Stimulated activated CD8-positive, alpha-beta memory T cell treated with anti-CD3 and anti-CD28 coated beads, Interleukin-15, amount 100 ng/mL, for 4 hours (primary cell): ENCODE results near the gene CACNA2D3.

Source experiments
- DNase-seq, 2 donors: peaks; one replicate each; pipeline ENCODE4 v3.0.0-alpha.2; 2020; ENCODE audit warnings: low read depth in 2 of 2

CACNA2D3 gene

DNA sequence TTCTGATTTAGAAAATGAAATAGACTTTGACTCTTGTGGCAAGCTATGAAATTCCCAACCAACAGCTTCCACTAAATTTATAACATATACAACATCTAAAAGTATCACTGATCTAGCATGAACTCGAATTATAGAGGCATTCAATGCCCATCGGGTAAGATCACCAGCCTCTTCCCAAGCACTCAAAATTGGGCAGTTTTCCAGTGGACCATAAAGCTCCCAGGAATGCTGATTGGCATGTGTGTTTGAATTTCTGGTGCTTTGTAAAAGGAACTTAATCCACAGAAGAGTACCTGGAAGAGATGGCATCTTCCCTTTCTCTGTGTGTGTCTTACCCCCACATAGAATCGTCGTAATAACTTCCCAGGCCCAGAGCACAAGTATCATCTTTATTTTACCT, 795.5 kb downstream of the CACNA2D3 start:
- no peak for DNase-seq

DNA sequence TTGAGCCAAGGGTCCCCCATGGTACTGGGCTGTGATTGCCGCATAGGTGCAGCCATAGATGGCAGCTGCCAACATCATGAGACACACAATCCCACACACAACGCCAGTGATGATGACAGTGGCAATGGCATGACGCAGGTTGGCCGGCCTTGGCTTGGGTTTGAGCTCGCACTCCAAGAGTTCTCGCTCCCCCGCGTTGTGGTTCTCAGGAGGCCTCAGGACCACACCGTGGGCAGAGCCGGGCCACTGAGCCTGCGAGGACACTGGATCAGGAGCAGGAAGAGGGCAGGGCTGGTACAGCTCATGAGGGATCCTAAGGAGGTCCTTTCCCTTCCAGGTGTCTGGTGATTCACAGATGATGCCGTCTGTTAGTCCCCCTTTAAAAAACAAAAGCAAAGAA, 796.2 kb downstream of the CACNA2D3 start:
- DNase-seq, result no peak

DNA sequence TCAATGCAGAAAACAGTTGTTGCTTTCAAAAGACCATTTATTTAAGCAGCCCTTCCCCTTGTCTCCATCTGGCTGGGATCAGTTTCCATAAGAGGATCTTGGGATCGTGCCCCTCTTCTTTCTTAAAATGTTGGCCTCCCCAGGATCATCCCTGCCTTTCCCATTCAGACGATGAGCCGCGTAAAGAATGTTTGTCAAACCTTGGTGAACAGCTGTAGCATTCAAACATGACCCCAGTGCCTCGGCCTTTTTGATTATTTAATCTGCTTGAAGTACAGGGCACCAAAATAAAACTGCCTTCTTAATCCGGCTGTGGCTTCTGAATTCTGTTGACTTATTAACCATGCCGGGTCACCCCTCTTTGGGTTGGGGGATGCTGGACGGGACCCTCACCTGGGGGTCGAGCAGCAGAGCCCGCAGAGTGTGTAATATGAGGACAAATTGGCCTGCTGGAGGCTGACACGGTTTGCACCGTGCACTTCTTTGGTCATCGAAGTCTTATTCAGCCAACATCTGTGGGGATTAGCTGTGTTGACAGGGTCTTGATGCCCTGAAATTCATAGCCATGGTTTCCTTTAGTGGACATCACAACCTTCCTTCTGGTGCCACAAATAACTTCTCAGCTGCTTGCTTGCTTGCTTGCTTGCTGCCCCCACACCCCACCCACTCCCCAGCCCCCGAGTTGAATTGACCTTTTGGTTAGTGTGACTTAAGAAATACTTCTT, 805.9 kb downstream of the CACNA2D3 start, which contains the start of gene LRTM1:
Gene LRTM1 (minus strand): TSS at position 14 of the 725 bp plus-strand sequence. CDS start 148 bp downstream, outside the sequence.
- DNase-seq, result no peak

DNA sequence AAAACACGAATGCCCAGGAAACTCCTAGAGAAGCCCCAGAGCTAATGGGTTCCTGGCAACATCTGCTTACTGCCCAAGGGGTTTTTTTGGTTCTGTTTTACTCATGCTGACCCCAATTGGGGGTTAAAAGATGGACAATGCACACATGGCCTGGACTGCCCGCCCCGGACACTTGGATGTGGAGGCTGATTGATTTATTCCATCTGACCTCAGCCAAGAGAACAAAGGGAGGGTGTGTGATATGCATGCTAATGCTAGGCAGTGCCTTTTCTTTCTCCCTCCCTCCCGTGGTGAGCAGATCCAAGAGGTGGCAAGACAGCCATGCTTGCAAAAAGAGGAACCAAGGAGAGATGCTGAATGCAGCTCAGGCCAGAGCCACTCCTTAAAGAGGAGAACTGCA, 808.8 kb downstream of the CACNA2D3 start:
- DNase-seq, result no peak

DNA sequence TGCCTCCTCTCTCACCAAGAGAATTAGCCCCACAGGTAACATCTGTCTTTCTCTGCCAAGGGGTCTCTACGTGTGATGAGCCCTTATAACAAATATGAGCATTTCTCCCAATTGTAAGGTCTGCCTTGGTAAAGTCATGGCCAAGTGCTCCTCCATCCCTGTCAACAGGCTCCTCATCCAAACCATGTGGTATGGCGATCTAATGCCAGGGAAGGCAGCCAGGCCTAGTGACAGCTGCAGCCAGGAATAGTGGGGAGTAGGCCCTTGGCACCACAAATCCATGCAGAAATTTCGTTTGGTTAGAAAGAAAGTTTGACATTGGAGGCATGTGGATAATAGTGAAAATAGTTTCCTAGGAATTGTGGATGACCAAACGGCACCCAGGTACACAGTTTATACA, 810.3 kb downstream of the CACNA2D3 start:
- DNase-seq, result no peak

DNA sequence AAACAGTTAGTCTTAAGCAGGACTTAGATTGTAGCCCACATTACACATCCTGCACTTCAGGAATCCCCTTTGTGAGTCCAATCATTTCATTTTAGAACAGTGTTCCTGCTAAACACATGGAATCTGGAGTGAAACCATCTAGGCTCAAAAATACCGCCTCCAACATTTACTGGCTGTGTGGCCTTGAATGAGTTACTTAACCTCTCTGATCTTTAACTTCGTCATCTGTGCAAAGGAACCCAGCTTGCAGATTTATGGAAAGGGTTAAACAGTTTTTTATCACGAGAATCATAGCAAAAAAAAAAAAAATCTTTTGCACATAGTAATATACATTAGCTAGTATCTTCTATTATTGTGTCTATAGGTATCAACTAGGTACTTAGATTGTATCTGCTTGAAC, 813.5 kb downstream of the CACNA2D3 start:
- DNase-seq, result no peak

DNA sequence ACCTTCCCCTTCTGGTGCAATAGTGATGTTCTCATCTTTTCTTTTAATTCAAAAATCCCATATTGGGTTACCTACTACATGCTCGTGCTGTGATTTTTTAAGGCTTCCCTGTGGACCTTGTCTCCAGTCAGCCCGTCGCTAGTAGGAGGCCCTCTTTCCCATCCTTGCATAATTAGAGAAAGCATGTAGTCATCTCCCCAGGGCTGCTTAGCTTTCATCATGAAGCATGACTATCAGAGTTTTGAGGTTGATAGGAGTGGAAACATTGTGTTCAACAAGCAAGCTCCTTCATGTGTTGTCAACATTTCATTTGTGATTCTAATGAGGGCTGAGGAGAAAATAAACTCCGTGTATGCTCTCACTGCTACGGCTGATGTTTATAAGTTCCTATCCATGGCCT, 814.2 kb downstream of the CACNA2D3 start:
- DNase-seq, result no peak

DNA sequence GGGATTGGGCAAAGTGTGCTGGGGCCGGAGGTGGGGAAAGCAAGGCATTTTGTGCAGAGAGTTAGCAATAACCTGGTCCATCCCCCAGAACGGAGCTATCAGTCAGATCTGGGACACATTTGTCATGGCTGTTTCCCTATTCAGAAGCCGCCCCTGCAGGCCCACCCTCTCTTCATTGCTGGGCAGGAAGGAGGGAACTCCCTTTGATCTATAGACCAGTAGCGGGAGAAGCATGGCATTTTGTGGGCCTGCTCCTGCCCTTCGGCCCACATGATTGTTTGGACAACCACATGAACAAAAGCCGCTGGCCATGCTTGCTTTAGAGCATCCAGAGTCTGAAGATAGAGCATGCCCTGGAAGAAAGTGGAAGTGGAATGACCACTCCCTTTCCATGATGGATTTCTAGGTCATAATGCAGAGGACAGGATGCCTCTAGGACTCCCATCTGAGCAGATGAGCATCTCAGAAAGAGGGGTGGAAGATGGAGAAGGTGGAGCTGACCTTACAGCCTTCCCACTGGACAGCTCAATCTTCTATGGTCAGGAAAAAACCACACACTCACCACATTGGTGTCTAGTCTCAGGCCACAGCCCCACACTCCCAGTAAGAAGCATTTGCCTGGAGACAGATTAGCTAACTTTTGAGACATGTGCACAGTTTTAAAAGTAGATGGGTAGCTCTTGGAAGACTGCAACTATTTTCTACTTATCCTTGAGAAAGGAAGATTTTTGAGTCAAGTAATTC, 817.4 kb downstream of the CACNA2D3 start:
- no peak for DNase-seq

DNA sequence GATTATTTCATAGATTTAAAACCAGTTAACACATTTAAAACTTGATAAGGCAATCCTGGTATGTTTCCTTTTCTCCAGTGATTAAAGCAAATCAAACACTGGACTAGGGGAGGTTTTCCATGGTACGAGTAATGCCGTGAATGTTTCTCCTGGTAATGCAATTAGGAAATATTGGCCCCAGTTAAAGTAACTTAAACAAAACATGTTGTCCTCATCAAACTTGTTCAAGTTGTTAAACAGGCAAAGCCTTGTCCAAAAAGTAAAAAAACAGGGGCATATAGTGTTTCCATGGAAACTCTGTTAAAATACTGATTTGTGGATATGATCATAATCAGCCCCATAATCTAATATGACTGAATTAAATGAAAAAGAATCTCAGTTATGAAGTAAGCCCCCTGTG, 818.6 kb downstream of the CACNA2D3 start:
- DNase-seq, result no peak

DNA sequence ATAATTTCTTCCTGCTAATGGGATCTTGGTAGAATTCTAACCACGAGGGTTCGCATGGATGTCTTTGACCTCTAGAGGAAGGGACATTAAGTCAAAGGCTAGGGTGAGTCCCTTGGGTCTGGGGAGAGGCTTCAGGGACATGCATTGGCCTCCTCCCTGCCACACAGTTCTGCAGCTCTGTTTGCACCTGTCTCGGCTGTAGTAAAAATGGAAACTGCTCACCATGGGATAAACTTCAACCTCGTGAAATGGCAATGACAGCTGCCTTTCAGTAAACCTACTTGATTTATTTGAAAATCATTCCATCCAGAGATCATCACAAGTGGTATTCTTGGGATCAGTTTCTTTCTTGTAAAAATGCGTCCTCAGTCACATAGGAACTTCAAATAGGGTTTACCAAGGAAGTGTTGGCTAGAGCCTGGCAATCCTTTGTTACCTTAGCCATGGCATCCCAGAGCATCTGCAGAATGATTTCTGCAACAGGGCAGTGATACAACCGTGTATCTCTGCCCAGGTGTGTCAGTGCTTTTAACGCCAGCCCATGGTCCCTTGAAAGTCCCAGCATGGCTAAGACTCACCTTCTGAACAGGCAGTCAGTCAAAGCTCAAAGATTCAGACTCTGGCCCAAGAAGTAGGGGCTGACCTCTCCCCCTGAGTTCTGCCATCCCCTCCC, 819.5 kb downstream of the CACNA2D3 start:
- DNase-seq, result no peak

DNA sequence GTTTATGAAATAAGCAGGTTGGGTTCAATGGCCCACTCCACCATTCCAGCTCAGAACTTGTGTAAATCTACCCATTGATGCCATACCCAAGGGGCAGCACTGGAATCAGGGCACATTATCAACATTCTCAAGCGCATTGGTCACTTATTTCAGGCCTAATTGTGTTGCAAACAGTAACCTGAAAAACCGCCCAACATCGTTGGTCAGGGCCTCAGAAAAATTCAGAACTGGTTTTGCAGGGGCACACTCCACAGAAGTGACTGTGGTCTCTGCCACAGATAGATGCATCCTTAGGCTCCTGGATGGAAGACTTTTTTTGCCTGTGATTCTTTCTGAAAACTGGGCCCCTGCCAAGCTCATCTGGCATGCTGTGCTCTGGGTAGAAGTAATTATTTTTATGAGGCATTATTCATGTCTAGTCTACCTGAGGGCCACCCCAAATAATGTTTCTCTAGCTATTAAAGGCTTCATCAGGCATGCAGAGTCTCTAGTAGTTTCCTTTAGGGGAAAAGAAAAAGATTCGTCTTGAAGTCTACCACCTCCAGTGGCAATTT, 827.2 kb downstream of the CACNA2D3 start:
- DNase-seq, result no peak

DNA sequence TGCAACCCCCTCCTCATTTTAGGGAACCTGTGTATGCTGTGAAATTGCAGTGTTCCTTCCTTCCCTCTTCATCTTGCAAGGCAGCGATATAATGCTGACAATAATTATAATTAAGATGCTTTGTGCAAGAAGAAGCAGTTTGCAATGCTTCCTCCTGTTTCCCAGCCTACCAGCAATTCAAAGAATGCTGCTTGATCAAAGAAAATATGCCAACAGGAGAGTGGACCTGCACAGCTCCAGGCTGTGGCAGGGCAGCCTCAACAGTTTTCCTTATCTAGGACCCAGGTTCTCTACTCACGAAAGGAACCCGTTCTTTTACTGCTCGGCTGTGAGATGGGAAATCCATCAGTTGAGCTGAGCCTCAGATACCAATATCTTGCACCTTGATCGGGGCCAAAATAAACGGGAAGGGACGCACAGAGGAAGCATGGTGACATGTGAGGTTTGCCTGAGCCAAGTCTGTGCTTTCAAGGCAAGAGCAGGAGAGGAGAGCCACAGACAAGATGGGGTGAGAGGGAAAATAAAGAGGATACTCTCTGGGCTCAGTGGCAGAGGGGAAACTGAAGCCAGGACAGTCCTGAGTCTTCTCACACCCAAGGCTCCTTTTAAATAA, 828.1 kb downstream of the CACNA2D3 start:
- DNase-seq, result no peak

DNA sequence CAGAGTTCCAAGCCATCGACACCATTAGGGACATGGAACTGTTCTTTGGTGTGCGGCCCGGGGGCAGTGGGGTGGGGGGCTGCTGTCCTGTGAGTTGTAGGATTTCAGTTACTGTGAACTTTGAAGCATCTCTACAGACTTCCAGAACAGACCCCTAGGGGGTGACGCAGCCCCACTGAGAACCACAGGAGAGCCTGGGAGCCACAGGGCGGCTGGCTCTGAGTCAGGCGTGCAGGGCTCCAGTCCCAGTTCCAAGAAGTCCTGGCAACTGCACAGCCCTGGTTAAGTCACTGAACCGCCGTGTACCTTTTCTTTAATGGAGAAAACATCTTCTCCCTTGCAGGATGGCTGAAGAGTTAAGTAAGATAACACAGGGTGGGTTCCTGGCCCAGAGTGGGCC, 829.1 kb downstream of the CACNA2D3 start:
- no peak for DNase-seq

DNA sequence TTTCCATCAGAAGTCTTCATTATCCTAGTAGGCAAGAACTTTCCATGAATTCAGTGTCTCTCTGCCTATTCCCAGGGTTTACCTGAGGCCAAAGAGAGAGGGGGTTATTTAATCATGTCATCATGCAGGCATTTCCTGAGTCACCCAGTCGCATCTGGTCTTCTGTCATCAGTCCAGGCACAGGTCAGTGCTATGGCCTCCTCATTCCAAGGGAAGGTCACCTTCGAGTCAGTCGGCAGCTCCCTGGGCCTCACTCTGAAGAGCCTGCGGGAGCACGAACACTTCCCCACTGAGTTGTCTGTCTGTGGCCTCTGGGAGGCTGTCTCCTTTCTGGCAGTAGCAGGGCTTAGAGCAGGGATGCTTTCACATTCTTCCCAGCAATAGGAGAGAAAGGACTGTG, 831.7 kb downstream of the CACNA2D3 start:
- DNase-seq, result no peak

DNA sequence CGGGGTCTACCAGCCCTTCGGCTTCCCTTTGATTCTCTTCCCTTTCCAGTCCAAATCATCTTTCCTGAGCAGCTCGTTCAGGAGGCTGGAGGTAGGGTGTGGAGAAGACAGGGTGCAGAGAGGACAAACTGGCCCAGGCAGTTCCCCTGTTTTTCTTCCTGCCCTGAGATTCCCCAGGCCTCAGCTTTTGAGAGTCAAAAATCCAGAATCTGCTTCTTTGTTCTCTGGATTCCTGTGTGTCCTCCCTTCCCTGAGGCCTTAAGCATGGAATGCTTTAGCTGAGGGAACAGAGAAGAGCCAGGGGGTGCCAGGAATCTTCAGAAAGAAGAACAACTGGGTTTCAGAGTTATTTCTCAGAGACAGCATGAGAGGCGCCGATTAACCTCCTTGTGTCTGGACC, 832.2 kb downstream of the CACNA2D3 start:
- no peak for DNase-seq

DNA sequence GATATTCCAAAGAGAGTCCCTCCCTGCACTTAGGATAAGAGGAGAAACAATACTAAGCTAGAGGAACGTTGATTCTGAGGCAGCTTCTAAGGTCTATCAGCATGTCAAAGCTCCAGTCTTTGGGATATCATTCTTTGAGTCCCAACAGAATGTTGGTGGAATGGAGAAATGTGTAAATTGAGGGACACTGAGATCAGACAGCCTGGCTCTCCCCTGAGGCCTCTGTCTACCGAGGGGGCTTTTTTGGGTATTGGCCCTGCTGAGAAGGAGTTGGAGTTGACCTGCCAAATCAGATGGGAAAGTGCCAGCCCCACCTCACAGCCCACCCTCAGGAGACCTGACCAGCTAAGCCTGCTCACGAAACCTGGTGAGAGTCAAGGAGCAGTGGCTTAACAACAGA, 833.1 kb downstream of the CACNA2D3 start:
- DNase-seq, result no peak

DNA sequence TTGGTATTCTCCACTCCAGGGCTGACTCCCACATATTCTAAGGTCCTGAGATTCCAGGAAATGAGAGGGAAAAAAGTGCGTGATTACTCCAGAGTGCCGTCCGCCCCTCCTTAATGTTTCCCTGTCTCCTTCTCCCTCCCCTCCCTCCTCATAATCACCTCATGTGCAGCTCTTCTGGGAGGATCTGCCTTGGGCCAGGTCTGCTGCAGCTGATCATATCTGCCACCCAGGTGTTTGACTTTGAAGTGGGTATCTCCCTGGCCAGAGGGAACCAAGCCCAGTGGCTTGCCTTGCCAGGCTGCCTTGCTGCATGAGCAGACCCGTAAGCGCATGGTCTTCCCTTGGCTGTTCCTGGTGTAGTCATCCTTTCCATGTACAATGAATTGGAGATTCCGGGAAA, 833.6 kb downstream of the CACNA2D3 start:
- no peak for DNase-seq

DNA sequence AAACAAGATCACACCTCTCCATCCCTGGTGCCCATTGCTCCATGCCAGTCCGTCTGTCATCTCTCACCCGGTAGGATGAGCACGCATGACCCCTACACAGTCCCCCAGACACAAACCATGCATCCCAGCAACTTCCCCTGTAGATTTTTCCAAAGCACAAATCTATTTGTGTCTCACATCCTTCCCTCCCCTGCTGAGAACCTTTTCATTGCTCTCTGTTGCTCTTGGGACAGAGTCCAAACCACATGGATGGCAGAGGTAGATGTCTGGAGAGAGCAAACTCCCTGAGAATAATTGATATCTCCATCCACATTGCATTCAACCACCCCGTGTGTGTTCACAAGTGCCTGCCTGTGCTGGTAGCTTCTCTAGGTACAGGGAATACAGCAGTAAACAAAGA, 835.4 kb downstream of the CACNA2D3 start:
- DNase-seq, result no peak

DNA sequence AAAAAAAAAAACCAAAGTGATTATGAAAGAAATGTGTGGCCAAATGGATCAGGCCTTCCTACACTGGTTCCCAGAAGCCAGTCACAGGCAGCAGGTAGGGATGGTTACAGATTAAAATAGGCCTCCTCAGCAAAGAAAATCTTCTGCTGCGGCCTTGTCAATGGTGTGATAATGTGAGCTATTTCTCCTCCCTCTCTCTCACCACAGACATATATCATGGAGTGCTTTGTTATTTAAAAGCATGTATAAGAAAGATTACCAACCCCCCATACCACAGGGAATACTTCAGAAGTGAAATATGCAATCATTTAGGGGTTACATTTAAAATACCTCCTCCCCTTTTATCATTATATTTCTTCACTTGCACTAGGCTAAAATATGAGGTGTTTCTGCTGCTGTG, 837.7 kb downstream of the CACNA2D3 start:
- DNase-seq, result no peak

DNA sequence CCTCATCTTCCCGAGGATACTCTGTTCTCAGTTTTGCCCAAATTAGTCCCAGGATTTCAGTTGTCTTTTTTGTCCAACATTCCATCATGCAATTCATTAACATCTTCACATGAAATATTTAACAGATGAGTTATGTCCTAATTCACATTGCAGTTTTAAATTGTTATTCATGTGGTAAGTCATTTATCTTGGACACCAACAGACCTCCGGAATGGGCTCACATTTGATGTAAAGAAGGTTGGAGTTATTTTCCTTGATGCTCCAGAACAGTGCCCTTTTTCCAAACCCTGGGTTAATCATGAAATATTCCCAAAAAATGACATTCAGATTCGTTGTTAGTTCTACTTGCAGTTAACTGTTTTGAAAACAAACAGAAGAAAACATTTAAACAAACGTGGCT, 838.3 kb downstream of the CACNA2D3 start:
- DNase-seq, result no peak

DNA sequence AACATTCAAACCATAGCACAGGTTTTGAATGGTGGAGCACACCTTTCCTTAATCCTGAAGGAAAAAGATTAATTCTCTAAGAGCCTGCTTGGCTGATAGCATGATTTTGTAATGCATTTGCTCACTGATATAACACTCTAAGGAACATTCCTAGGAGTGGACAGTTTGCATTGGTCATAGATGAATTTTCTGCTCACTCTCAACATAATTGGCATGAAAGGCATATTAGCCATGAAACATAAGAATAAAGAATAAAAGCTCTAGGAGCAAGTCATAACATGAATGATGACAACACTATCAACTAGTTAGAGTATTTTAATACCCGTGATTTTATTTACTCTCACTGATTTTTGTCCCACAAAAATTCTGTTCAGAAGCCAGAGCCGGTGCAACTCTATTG, 839.8 kb downstream of the CACNA2D3 start:
- DNase-seq, result no peak

DNA sequence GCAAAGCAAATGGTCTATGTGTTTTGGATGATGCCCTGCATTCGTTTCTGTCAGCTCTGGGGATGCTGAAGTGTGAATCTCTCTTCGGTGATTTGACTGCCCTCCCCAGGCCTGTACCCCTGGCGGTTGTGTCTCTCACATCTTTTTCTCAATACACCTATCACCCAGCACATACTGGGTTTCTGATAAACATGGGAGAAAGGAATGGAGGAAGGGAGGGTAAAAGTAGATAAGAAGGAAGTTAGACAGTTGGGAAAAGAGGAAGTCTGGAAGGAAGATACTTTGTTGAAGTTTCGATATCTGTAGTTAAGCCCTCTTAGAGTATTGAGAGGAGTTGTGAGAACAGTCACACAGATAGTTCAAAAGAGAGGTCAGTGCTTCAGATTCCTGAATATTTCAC, 841.3 kb downstream of the CACNA2D3 start:
- DNase-seq, result no peak
